Loucy (cell line): Measurements from ENCODE around the gene ROR1.

Experiments
- H2AFZ ChIP-seq: fragments of 200-600 bp; sonication (generic); 2 replicates; pipeline ENCODE4 v1.6.0; 2016; ENCODE audit warnings: antibody characterized with exemption, mild to moderate bottlenecking, low read length, moderate library complexity
- H3F3A ChIP-seq: fragments of 200-600 bp; 2 replicates; pipeline ENCODE4 v1.6.0; 2016; ENCODE audit warnings: antibody characterized with exemption, low read depth, mild to moderate bottlenecking
- H3K27me3 ChIP-seq: fragments of 200-600 bp; sonication (generic); 2 replicates; pipeline ENCODE4 v1.6.1; 2014; ENCODE audit warnings: low read length, mild to moderate bottlenecking; ENCODE audit not compliant: insufficient read depth, poor library complexity, severe bottlenecking
- H3K36me3 ChIP-seq: fragments of 200-600 bp; sonication (generic); 2 replicates; pipeline ENCODE4 v1.6.1; 2016; ENCODE audit warnings: low read length; ENCODE audit not compliant: insufficient read depth
- H3K4me1 ChIP-seq: fragments of 200-600 bp; sonication (generic); 2 replicates; pipeline ENCODE4 v1.5.1; 2014; ENCODE audit warnings: low read length, mild to moderate bottlenecking; ENCODE audit not compliant: insufficient read depth, poor library complexity, severe bottlenecking
- H3K4me2 ChIP-seq: fragments of 200-600 bp; sonication (generic); 2 replicates; pipeline ENCODE4 v1.6.0; 2014; ENCODE audit warnings: antibody characterized with exemption, low read length, low read depth, mild to moderate bottlenecking; ENCODE audit not compliant: poor library complexity, severe bottlenecking
- H3K4me3 ChIP-seq: fragments of 200-600 bp; sonication (generic); 2 replicates; pipeline ENCODE4 v1.5.1; 2014; ENCODE audit warnings: low read length, mild to moderate bottlenecking, mixed read lengths; ENCODE audit not compliant: poor library complexity, severe bottlenecking
- H3K79me2 ChIP-seq: fragments of 200-600 bp; sonication (generic); 2 replicates; pipeline ENCODE4 v1.6.1; 2014; ENCODE audit warnings: low read length; ENCODE audit not compliant: insufficient read depth
- H3K9ac ChIP-seq: fragments of 200-600 bp; sonication (generic); 2 replicates; pipeline ENCODE4 v1.6.0; 2014; ENCODE audit warnings: mild to moderate bottlenecking, low read depth, low read length, moderate library complexity; ENCODE audit not compliant: poor library complexity, severe bottlenecking
- H3K9me2 ChIP-seq: fragments of 200-600 bp; sonication (generic); replicated peaks from 2 replicates; pipeline ENCODE4 v1.6.1; 2016; ENCODE audit warnings: low read depth, low read length, mixed read lengths
- H3K9me3 ChIP-seq: fragments of 200-600 bp; sonication (generic); 2 replicates; pipeline ENCODE4 v1.6.1; 2014; ENCODE audit warnings: mild to moderate bottlenecking, antibody characterized with exemption, low read length, low read depth; ENCODE audit not compliant: insufficient read depth
- H4K20me1 ChIP-seq: fragments of 200-600 bp; sonication (generic); 2 replicates; pipeline ENCODE4 v1.6.0; 2014; ENCODE audit warnings: antibody characterized with exemption, low read length, mild to moderate bottlenecking; ENCODE audit not compliant: insufficient read depth, poor library complexity, severe bottlenecking
- CTCF ChIP-seq: fragments of 200-600 bp; sonication (generic); conservative IDR thresholded peaks from 2 replicates; pipeline ENCODE4 v1.5.1; 2014; ENCODE audit warnings: mild to moderate bottlenecking, antibody characterized with exemption, low read length
- EZH2phosphoT487 ChIP-seq: fragments of 200-600 bp; IDR thresholded peaks from 2 replicates; pipeline ENCODE4 v1.6.1; 2018; ENCODE audit warnings: antibody characterized with exemption, mild to moderate bottlenecking, moderate library complexity, borderline replicate concordance

Gene ROR1

DNA sequence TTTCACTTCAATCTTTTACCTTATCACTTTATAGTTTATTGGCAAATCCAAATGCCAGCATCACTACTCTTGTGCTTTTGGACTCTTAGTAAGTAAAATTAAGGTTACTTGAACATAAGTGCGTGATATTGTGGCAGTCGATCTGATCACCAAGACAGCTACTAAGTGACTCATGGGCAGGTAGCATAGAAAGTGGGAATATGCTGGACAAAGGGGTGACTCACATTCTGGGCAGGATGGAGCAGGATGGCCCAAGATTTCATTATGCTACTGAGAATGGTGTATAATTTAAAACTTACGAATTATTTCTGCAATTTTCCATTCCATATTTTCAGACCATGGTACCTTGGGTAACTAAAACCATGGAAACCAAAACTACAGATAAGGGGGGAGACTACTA lies 120.2 kb downstream of the ROR1 start:
- Histone ChIP-seq H3K4me1 (peaks cover 16% of the 10 kb centered on the region), H3K79me2 (no peaks in the 10 kb centered on the region), H3K27me3 (no peaks in the 10 kb centered on the region), H3K9me3 (no peaks in the 10 kb centered on the region), H2AFZ (no peak overlapping the region), H3K9ac (no peak overlapping the region), H3K4me3 (no peak overlapping the region), H4K20me1 (no peaks in the 10 kb centered on the region), H3K9me2 (no peaks in the 10 kb centered on the region), H3K4me2 (no peak overlapping the region), H3K36me3 (no peaks in the 10 kb centered on the region), H3F3A (no peaks in the 10 kb centered on the region)
- TF ChIP-seq EZH2phosphoT487 (no peak), CTCF (no peak)

- H3K27me3 ChIP-seq = no peaks in the 10 kb centered on the region
- H3K36me3 ChIP-seq = no peaks in the 10 kb centered on the region
- H3K9me3 ChIP-seq = no peaks in the 10 kb centered on the region
- H3K9me2 ChIP-seq = no peaks in the 10 kb centered on the region
- H3K9ac ChIP-seq = no peak overlapping the region
- no peaks in the 10 kb centered on the region for H3K79me2 ChIP-seq
- no peaks in the 10 kb centered on the region for H3F3A ChIP-seq
- no peaks in the 10 kb centered on the region for H4K20me1 ChIP-seq
- H3K4me3 ChIP-seq = no peak overlapping the region
- peaks cover 16% of the 10 kb centered on the region for H3K4me1 ChIP-seq
- no peak overlapping the region for H3K4me2 ChIP-seq
- no peak overlapping the region for H2AFZ ChIP-seq
- TF ChIP-seq CTCF (no peak), EZH2phosphoT487 (no peak)
Measured at GRCh38 chr1:63894627-63895265, 120.9 kb downstream of the ROR1 start.

DNA sequence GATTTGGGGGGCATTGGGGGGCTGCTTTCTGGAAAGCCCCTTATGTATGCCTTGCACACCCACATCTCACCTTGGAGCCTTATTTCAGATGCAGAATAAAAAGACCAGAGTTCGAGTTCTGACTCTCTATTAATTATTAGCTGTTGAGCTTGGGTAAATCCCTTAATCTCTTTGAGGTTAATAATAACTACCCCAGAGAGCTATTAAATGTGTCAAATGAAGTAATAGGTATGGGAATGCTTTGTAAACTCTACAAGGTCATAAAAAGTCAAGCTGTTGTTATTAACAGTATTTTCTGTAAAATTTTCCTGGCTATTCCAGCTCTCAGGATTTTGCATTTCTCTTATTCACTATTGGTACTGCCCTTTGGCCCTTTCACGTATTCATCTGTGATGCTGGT lies 122.9 kb downstream of the ROR1 start:
- no peaks in the 10 kb centered on the region for H3K36me3 ChIP-seq

More for the DNA sequence above, 122.9 kb downstream of the ROR1 start:
- no peaks in the 10 kb centered on the region for H3K9me3 ChIP-seq
- no peaks in the 10 kb centered on the region for H4K20me1 ChIP-seq
- H2AFZ ChIP-seq = no peak overlapping the region
- no peak overlapping the region for H3K4me3 ChIP-seq
- no peak overlapping the region for H3K4me2 ChIP-seq
- H3K9me2 ChIP-seq = no peaks in the 10 kb centered on the region
- peaks cover 16% of the 10 kb centered on the region for H3K4me1 ChIP-seq
- no peak for TF ChIP-seq EZH2phosphoT487
- no peak for TF ChIP-seq CTCF
- H3F3A ChIP-seq = no peaks in the 10 kb centered on the region
- no peaks in the 10 kb centered on the region for H3K79me2 ChIP-seq
- no peaks in the 10 kb centered on the region for H3K27me3 ChIP-seq
- no peak overlapping the region for H3K9ac ChIP-seq
